Osteoblast (primary cell): ENCODE data around the gene GOLGA6L6. TPM values are rescaled to one million over a fixed set of nuclear protein-coding genes. Genes with fewer than 3 reads are reported as not detected.

Source experiments
- small RNA-seq: library from RNA; depleted of rRNA; stranded (forward); fragments of <200 nt; gene quantifications from one replicate; pipeline ENCODE3, GENCODE V24; 2012
- total RNA-seq: library from RNA; depleted of rRNA; stranded (reverse); fragments of >200 nt; gene quantifications from 2 replicates; pipeline ENCODE4 v1.2.3, GENCODE V29; 2012

GOLGA6L6 gene
- total RNA-seq, 1 donor = not detected

Small RNA genes within 50 kb of the gene (small RNA-seq; reads per million reads assigned to genes)
- not detected for gene RN7SL759P
